SIG-M5 treated with dmso at 0.1 percent for 504 hours (cell line): ENCODE data around the gene PRX.
"Not testable (repeated sequence)": the region's sequence is repeated elsewhere in the genome, so short reads cannot be mapped to it uniquely, and the experiment has no call there.

Experiments used
- DNase-seq: peaks from one replicate; lab custom pipeline; 2025; ENCODE audit not compliant: unreplicated experiment; lab: John Stamatoyannopoulos, UW

Gene PRX

GRCh38 chr19:40433391-40434216 lies 20.4 kb upstream of the PRX start:
- peak; percentile 80 for DNase-seq

GRCh38 chr19:40432760-40433159 lies 19.6 kb upstream of the PRX start:
- DNase-seq, result not testable (repeated sequence)

- no peak for DNase-seq
Observed at GRCh38 chr19:40431698-40432097, 18.5 kb upstream of the PRX start.

- DNase-seq, result not testable (repeated sequence)
Observed at GRCh38 chr19:40430242-40430641, 17.1 kb upstream of the PRX start.

GRCh38 chr19:40428197-40428596 lies 15.0 kb upstream of the PRX start:
- not testable (repeated sequence) for DNase-seq

- DNase-seq, result peak; percentile 98
Observed at GRCh38 chr19:40425450-40426287, 12.5 kb upstream of the PRX start, which contains the start of gene SERTAD1. TSS of gene SERTAD1 (minus strand) at chr19:40425992. CDS start at chr19:40423546, 2,446 bp downstream.

GRCh38 chr19:40424637-40425449 lies 11.7 kb upstream of the PRX start:
- DNase-seq, result no peak

- no peak for DNase-seq
Observed at GRCh38 chr19:40423938-40424337, 10.8 kb upstream of the PRX start.

GRCh38 chr19:40422748-40423566 lies 9.8 kb upstream of the PRX start:
- DNase-seq, result no peak

- no peak for DNase-seq
Observed at GRCh38 chr19:40421993-40422747, 9.0 kb upstream of the PRX start.

- peak; percentile 71 for DNase-seq
Observed at GRCh38 chr19:40420766-40421765, 7.9 kb upstream of the PRX start.

GRCh38 chr19:40420451-40420765 lies 7.2 kb upstream of the PRX start:
- no peak for DNase-seq

- DNase-seq, result no peak
Observed at GRCh38 chr19:40419780-40420179, 6.6 kb upstream of the PRX start.

GRCh38 chr19:40419066-40419612 lies 6.0 kb upstream of the PRX start:
- DNase-seq, result no peak

GRCh38 chr19:40418040-40418439 lies 4.9 kb upstream of the PRX start:
- DNase-seq, result no peak

- DNase-seq, result no peak
Observed at GRCh38 chr19:40417643-40417981, 4.4 kb upstream of the PRX start.

- no peak for DNase-seq
Observed at GRCh38 chr19:40416918-40417642, 3.9 kb upstream of the PRX start.

- DNase-seq, result no peak
Observed at GRCh38 chr19:40415768-40416167, 2.6 kb upstream of the PRX start.
